NCI-H2227 (cell line): ENCODE results near the gene SIRT3.
A peak's percentile ranks its signal among the peaks of the same experiment; 100 is the strongest.

Experiments used
- DNase-seq: peaks from one replicate; lab custom pipeline; 2025; ENCODE audit not compliant: unreplicated experiment; lab: John Stamatoyannopoulos, UW

The SIRT3 gene

GRCh38 chr11:217704-218103 lies 18.4 kb downstream of the SIRT3 start:
- DNase-seq: no peak

- DNase-seq: no peak
These were observed 19.8 kb downstream of the SIRT3 start for GRCh38 chr11:216081-216974.

- no peak for DNase-seq
These were observed 20.5 kb downstream of the SIRT3 start for GRCh38 chr11:215581-216037.

GRCh38 chr11:214083-214482 lies 22.1 kb downstream of the SIRT3 start:
- no peak for DNase-seq

GRCh38 chr11:213111-213510 lies 23.0 kb downstream of the SIRT3 start:
- DNase-seq: no peak

- no peak for DNase-seq
These were observed 23.7 kb downstream of the SIRT3 start for GRCh38 chr11:212150-213100.

GRCh38 chr11:211741-212140 lies 24.4 kb downstream of the SIRT3 start:
- DNase-seq: no peak

GRCh38 chr11:211295-211694 lies 24.8 kb downstream of the SIRT3 start:
- DNase-seq: no peak

GRCh38 chr11:210803-211180 lies 25.4 kb downstream of the SIRT3 start:
- DNase-seq: no peak

GRCh38 chr11:210122-210802 lies 25.9 kb downstream of the SIRT3 start:
- no peak for DNase-seq

GRCh38 chr11:209275-210121 lies 26.6 kb downstream of the SIRT3 start:
- peak; percentile 27 for DNase-seq

- DNase-seq: no peak
These were observed 27.3 kb downstream of the SIRT3 start for GRCh38 chr11:208917-209260.

GRCh38 chr11:208181-208916 lies 27.8 kb downstream of the SIRT3 start:
- DNase-seq: peak; percentile 90

GRCh38 chr11:207863-208180 lies 28.3 kb downstream of the SIRT3 start:
- no peak for DNase-seq

GRCh38 chr11:207208-207862 lies 28.8 kb downstream of the SIRT3 start, which contains the start of the genes BET1L and RIC8A:
Gene BET1L (minus strand): TSS chr11:207399. CDS start chr11:207321, 78 bp downstream.
Gene RIC8A (plus strand): TSS chr11:207708. CDS start chr11:208855, 1,147 bp downstream.
- DNase-seq: peak; percentile 99

GRCh38 chr11:206526-207207 lies 29.5 kb downstream of the SIRT3 start:
- DNase-seq: no peak

GRCh38 chr11:206002-206384 lies 30.1 kb downstream of the SIRT3 start:
- no peak for DNase-seq

GRCh38 chr11:205221-206001 lies 30.7 kb downstream of the SIRT3 start:
- DNase-seq: no peak
